ENCODE measurements around the gene UBR4. TPM values are rescaled to one million over a fixed set of nuclear protein-coding genes. Genes with fewer than 3 reads are reported as not detected.

The UBR4 gene
- total RNA-seq, 1 experiment from 2014 or later = 126 TPM

DNA sequence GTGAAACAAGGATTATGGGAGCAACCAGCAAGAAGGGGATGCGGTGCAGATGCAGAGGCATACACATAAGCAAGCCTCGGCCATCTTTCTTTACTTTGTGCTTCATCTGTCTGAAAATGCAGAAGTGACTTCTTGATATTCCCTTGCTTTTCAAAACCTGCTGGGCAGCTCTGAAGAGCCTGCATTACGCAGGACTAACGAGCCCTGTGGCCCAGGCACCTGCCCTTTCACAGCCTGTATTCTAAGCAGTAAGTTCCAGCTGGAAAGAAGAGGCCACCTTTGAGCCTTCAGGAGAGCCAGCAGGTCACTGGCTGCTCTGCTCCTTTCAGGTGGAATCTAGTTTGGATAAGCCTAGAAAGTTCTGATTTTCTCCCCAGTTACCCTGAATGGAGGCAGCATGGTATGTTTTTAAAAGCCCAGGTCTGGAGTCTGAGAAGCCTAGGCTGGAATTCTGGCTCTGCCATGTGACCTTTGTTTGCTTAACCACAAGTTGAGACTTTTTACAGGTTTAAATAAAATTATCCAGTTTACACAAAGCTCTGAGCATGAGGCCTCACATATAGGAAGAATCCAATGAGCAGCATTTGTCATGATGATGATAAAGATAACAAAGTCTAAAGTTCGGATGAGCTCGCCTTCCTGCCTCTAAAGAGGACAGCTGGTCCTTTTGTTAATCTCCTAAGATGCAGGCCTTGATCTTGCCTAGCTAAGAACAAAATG, 122.9 kb downstream of the UBR4 start:
- in situ Hi-C loops (cut with HindIII; ENCODE audit: low pct_unique_long_range_greater_than_20kb, low sequenced_read_pairs) = no loop called here
- H3K4me3 ChIP-seq (ENCODE audit: low read depth in 2 of 2, low read length in 2 of 2) = no peak overlapping the region
- peaks cover 28% of the 10 kb centered on the region for H3K36me3 ChIP-seq (ENCODE audit: control insufficient read depth, insufficient read depth, low read length)
- no TSS peak for BruUV-seq (replicated peaks)
- ChIA-PET CTCF (no interaction called here), POLR2A (no interaction called here)
- TF ChIP-seq, protein P1, sequence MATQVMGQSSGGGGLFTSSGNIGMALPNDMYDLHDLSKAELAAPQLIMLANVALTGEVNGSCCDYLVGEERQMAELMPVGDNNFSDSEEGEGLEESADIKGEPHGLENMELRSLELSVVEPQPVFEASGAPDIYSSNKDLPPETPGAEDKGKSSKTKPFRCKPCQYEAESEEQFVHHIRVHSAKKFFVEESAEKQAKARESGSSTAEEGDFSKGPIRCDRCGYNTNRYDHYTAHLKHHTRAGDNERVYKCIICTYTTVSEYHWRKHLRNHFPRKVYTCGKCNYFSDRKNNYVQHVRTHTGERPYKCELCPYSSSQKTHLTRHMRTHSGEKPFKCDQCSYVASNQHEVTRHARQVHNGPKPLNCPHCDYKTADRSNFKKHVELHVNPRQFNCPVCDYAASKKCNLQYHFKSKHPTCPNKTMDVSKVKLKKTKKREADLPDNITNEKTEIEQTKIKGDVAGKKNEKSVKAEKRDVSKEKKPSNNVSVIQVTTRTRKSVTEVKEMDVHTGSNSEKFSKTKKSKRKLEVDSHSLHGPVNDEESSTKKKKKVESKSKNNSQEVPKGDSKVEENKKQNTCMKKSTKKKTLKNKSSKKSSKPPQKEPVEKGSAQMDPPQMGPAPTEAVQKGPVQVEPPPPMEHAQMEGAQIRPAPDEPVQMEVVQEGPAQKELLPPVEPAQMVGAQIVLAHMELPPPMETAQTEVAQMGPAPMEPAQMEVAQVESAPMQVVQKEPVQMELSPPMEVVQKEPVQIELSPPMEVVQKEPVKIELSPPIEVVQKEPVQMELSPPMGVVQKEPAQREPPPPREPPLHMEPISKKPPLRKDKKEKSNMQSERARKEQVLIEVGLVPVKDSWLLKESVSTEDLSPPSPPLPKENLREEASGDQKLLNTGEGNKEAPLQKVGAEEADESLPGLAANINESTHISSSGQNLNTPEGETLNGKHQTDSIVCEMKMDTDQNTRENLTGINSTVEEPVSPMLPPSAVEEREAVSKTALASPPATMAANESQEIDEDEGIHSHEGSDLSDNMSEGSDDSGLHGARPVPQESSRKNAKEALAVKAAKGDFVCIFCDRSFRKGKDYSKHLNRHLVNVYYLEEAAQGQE (IDR thresholded peaks at IDR 0.05; ENCODE audit: insufficient read depth in 1 of 2, low read depth in 2 of 2, low read length in 1 of 2) = no peak
- no peak for TF ChIP-seq POLR2AphosphoS5 (IDR thresholded peaks at IDR 0.05; ENCODE audit: low read depth, low read length)
- TF ChIP-seq, protein P2, sequence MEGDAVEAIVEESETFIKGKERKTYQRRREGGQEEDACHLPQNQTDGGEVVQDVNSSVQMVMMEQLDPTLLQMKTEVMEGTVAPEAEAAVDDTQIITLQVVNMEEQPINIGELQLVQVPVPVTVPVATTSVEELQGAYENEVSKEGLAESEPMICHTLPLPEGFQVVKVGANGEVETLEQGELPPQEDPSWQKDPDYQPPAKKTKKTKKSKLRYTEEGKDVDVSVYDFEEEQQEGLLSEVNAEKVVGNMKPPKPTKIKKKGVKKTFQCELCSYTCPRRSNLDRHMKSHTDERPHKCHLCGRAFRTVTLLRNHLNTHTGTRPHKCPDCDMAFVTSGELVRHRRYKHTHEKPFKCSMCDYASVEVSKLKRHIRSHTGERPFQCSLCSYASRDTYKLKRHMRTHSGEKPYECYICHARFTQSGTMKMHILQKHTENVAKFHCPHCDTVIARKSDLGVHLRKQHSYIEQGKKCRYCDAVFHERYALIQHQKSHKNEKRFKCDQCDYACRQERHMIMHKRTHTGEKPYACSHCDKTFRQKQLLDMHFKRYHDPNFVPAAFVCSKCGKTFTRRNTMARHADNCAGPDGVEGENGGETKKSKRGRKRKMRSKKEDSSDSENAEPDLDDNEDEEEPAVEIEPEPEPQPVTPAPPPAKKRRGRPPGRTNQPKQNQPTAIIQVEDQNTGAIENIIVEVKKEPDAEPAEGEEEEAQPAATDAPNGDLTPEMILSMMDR (IDR thresholded peaks at IDR 0.05) = no peak
- no peak for TF ChIP-seq TCF7L2 (IDR thresholded peaks at IDR 0.05; ENCODE audit: low read depth, low read length)
- TF ChIP-seq SIN3A (IDR thresholded peaks at IDR 0.05; ENCODE audit: borderline replicate concordance, insufficient read depth, low read depth, low read length) = no peak
- H3K27me3 ChIP-seq (ENCODE audit: control insufficient read depth, insufficient read depth, low read length) = no peaks in the 10 kb centered on the region
- DNase-seq (ENCODE audit: low read depth, low spot score) = no peak
- intact Hi-C loops (cut with micrococcal nuclease; ENCODE audit: unreplicated experiment) = no loop called here
- ATAC-seq = no peak
- H3K4me1 ChIP-seq (ENCODE audit: control insufficient read depth, insufficient read depth, low read length) = no peaks in the 10 kb centered on the region; the same call in 1 of the 2 replicates
- H3K27ac ChIP-seq (ENCODE audit: low read length) = no peak overlapping the region
- H3K9me3 ChIP-seq (ENCODE audit: control insufficient read depth, insufficient read depth, low read depth, low read length) = no peaks in the 10 kb centered on the region

DNA sequence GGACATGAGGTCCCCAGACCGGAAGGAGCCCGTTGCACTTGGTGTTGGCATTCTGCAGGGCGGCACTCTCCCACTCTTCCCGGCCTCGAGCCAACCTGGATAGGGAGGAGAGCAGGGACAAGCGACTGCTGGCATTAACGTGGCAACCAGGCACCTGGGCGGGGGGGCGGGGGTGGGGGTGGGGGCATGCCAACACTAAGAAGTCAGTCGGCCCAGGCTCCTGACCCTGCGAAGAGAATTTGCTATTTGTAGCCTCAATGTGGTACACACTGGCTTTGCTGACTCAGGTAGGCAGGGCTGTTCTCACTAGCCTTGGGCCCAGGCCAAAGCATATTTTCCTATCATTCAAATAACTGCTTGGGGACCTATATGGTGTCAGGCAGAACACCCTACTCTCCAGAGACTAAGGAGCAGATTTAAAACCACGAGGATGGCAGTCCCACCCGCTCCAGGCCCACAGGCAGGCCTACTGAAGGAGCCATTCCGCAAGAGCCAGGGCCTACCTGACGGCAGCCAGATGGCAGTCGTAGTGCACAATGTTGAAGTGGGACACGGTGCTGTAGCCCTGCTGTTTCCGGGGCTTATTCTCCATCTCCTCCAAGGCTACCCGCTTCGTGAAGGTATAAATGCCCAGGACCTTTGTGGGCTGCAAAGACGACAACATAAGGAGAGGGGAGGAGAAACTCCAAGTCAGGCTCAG, 123.7 kb downstream of the UBR4 start:
- ATAC-seq (no peak), DNase-seq (ENCODE audit: low read depth, low spot score) (no peak)
- no TSS peak for BruUV-seq (replicated peaks)
- Histone ChIP-seq H3K9me3 (ENCODE audit: control insufficient read depth, insufficient read depth, low read depth, low read length) (no peaks in the 10 kb centered on the region), H3K36me3 (ENCODE audit: control insufficient read depth, insufficient read depth, low read length) (peaks cover 23% of the 10 kb centered on the region), H3K27me3 (ENCODE audit: control insufficient read depth, insufficient read depth, low read length) (no peaks in the 10 kb centered on the region), H3K4me3 (ENCODE audit: low read depth in 2 of 2, low read length in 2 of 2) (no peak overlapping the region), H3K27ac (ENCODE audit: low read length) (no peak overlapping the region), H3K4me1 (ENCODE audit: control insufficient read depth, insufficient read depth, low read length) (no peaks in the 10 kb centered on the region; the same call in 1 of the 2 replicates)
- in situ Hi-C loops (cut with HindIII; ENCODE audit: low pct_unique_long_range_greater_than_20kb, low sequenced_read_pairs) (no loop called here), intact Hi-C loops (cut with micrococcal nuclease; ENCODE audit: unreplicated experiment) (no loop called here)
- TF ChIP-seq, protein P2 (IDR thresholded peaks at IDR 0.05) = no peak
- TF ChIP-seq, protein P1 (IDR thresholded peaks at IDR 0.05; ENCODE audit: insufficient read depth in 1 of 2, low read depth in 2 of 2, low read length in 1 of 2) = no peak
- TF ChIP-seq POLR2AphosphoS5 (IDR thresholded peaks at IDR 0.05; ENCODE audit: low read depth, low read length) (no peak), TCF7L2 (IDR thresholded peaks at IDR 0.05; ENCODE audit: low read depth, low read length) (no peak), SIN3A (IDR thresholded peaks at IDR 0.05; ENCODE audit: borderline replicate concordance, insufficient read depth, low read depth, low read length) (no peak)
- ChIA-PET POLR2A (no interaction called here), CTCF (no interaction called here)

Data from Panc1 (cell line).